HG02798 (cell line): ENCODE data around the gene TAS1R1.
"Not testable (repeated sequence)": the region's sequence is repeated elsewhere in the genome, so short reads cannot be mapped to it uniquely, and the experiment has no call there.

Experiments
- ATAC-seq: cut with Tn5 transposase; IDR thresholded peaks from one replicate; pipeline ENCODE4 v1.9.1; 2021; ENCODE audit warnings: mild to moderate bottlenecking; ENCODE audit not compliant: unreplicated experiment, poor library complexity

TAS1R1 gene

GRCh38 chr1:6587261-6588005, 32.3 kb downstream of the TAS1R1 start:
- no peak for ATAC-seq

DNA sequence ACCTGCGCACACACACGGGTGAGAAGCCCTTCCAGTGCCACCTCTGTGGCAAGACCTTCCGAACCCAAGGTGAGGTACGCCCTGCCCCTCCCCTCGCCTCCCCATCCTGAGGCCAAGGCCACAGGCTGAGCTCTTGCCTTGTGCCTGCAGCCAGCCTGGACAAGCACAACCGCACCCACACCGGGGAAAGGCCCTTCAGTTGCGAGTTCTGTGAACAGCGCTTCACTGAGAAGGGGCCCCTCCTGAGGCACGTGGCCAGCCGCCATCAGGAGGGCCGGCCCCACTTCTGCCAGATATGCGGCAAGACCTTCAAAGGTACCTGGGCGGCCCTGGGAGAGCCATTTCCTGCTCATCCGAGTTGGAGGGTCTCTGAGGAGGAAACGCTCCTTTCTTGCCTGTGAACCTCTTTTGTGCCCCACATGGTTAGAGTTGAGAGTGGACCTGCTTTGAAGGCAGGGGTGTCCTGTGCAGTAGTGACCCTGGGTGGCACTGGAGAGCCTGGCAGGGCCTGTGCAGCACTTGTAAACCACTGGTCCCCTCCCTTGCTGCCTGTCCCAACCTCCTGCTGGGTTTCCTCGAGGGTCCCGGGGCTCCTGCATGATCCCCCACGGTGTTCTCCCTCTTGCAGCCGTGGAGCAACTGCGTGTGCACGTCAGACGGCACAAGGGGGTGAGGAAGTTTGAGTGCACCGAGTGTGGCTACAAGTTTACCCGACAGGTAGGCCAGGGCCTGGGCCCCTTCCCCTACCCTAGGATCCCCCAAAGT, 33.2 kb downstream of the TAS1R1 start:
- ATAC-seq = no peak

GRCh38 chr1:6588893-6589520, 33.9 kb downstream of the TAS1R1 start:
- no peak for ATAC-seq

DNA sequence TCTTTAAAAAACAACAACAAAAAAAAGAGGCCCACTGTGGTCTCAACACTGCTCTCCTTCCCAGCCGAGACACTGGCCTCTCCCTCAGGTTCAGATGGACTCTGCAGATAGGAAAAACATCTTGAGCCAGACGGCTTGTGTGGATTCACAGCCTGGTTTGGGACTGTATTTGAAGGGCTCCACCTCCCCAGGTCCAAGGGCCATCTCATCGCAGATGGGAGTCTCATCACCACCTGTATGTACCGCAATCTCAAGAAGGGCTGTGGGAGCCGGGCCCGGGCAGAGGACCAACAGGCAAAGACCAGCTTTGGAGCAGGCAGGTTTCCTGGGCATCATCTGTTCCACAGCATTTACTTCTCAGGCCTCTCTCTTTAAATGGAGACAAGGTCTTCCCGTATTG, 34.9 kb downstream of the TAS1R1 start:
- no peak for ATAC-seq

DNA sequence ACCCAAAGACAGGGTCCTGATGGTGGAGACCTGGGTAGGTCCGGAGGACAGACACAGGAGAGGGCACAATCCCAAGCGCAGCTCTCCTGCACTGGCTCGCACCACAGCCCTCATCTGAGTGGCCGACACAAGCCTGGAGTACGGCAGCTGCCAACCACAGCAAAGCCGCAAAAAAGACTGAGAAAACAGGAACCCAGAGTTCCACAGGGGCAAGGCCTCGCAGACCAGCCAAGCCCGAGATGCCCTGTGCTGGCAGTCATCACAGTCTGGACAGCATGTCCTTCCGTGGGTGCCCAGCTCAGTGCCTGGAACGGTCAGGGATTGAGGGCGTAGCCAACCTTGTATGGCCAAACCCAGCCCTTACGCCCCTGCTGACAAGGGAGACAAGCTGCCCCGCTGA, 36.1 kb downstream of the TAS1R1 start:
- no peak for ATAC-seq

DNA sequence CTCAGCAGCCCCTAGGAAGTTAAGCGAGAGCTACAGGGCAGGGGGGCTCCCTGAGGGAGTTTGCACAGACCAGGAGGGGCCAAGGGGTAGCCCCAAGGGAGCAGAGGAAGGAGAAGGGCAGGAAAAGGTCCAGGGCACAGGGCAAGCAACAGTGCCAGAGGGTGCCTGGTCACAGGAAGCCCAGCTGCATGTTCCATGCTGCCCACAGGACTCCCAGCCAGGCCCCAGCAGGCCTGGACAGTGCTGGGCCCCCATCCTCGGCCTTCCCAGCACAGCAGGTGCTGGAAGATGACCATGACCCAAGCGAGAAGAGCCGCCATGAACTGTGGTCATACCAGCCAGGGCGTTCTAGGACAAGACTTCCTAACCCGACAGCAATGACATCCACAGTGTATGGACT, 36.5 kb downstream of the TAS1R1 start:
- no peak for ATAC-seq

DNA sequence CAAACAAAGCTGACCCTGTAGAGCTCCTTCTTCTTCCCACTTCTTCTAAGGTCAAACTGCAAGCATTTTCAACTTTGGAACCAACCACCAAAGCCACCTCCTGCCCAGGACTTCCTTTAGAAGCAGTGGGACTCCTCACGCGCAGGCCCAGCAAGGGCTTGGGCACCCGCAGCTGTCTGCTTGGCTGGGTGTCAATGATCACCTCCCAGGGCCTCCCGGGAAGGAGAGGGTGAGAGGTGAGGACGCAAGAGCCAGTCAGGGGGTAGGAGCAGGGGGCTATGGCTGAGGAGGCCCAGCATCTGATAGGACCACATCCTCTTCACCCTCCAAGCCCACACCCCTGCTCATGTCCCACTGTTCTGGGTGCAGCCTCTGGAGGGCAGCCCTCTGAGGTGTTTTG, 37.3 kb downstream of the TAS1R1 start:
- no peak for ATAC-seq

GRCh38 chr1:6592865-6593593, 37.9 kb downstream of the TAS1R1 start:
- no peak for ATAC-seq

DNA sequence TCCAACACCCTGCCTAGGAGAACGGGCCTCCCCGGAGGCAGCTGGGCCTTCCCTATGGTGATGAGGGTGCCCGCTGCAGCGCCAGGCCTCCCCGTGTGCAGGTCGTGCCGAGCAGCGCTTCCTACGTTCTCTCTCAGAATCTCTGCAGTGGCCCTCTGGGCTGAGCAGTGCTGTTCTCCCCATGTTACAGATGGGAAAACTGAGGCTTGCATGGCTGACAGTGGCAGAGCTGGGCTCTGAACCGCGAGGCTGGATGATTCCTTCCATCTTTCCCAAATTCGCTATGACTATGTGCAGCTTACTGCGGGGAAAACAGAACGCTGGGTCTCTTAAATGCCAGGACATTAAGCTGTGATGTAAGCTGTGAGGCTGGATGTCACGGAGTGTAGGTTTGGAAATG, 38.7 kb downstream of the TAS1R1 start:
- no peak for ATAC-seq

DNA sequence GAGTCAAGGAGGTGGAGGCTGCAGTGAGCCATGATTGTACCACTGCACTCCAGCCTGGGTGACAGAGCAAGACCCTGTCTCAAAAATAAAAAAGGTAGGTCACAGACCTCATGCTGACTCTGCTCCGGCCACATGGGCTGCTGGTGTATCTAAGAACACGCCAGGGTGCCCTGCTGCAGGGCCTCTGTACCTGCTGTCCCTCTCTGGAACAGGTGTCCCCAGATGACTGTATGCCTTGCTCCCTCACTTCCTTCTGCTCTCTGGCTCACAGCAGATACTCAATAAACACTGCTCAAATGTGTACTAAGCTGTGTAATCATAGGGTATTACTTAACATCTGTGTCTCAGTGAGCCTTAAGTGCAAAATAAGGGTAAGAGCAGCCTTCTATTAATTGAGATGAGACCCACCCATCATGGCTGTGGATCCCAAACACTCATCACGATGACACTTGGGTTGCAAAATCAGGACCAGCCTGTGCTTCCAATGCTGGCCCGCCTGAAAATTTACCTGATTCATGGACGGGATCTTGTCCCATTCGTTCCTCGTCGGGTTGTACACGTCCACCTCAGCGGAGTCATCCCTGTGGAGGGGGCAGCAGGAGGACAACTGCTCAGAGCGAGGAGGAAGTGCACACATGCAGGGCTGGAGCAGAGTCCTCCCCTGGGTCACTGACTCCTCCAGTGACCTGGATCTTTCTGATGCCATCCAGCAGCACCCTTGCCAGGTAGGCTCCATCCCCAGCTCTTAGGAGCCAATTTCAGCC, 40.1 kb downstream of the TAS1R1 start:
- ATAC-seq = no peak

DNA sequence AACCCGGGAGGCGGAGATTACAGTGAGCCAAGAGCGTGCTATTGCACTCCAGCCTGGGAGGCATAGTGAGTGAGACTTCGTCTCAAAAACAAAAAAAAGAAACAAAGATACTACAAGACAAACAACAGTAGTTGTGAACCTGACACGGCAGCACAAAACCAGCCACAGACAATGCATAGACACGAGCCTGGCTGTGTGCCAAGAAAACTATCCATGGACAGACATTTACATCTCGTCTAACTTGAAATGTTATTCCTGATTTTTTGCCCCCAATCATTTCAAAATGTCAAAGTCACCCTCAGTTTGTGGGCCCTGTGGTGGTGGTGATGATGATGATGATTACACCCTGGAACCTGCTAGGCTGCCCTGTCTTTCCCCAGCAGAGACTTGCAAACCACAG, 41.2 kb downstream of the TAS1R1 start:
- no peak for ATAC-seq

DNA sequence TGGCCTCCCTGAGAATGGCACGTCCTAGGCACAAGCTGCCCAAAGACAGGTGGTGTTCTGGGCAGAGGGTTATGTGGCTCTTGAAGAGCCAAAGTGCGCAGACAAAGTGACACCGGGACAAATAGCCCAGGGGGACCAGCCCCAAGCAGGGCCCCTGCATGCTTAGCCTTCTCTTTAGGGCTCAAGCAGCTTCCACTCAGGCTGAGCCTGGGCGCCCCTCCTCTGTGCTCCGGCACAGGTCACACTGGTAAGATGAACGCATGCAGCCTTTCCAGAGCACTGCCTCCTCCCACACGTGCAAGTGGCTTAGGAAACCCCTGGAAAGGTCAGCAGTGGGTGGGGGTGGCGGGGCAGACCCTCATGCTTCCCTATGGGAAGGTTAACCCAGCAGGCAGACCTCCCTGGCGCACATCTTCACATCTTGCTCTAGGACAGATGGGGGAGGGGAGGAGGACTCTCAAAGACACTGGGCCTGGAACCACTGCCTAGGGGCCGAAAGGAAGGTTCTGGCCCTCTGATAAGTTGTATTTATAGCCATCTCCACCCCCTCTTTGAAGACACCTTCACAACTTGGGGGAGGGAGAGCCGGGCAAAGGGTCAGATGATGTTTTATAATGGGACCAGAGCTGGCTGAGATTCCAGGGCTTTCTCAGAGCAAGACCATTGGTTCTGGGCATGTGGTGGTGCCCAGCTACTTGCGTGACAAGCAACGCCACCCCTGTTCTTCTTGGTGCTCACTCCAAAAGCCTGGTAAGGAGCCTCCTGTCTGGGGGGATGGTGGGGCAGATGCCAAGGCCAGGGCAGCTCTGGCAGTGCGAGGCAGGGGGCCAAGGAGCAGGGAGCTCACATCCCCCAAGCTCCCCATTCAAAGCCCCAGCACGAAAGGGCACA, 42.0 kb downstream of the TAS1R1 start:
- ATAC-seq = no peak

DNA sequence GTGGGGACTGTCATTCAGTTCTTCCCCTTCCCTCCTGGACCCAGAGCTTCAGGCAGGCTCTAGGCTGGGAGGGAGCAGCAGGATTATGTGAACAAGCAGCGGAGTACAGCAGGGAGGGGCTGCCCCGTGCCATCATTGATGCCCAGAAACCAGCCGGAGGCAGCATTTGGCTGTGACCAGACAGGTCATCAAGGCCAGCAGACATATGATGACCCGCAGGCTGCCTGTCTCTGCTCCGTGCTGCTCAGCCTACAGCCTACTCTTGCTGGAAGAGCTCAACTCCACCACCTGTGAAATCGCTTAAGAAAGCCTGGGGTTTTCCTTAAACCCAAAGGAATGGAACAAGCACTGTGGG, 42.6 kb downstream of the TAS1R1 start:
- ATAC-seq = no peak

GRCh38 chr1:6599141-6599975, 44.3 kb downstream of the TAS1R1 start:
- no peak for ATAC-seq

- ATAC-seq = not testable (repeated sequence)
These were observed 44.9 kb downstream of the TAS1R1 start for GRCh38 chr1:6599991-6600390.

DNA sequence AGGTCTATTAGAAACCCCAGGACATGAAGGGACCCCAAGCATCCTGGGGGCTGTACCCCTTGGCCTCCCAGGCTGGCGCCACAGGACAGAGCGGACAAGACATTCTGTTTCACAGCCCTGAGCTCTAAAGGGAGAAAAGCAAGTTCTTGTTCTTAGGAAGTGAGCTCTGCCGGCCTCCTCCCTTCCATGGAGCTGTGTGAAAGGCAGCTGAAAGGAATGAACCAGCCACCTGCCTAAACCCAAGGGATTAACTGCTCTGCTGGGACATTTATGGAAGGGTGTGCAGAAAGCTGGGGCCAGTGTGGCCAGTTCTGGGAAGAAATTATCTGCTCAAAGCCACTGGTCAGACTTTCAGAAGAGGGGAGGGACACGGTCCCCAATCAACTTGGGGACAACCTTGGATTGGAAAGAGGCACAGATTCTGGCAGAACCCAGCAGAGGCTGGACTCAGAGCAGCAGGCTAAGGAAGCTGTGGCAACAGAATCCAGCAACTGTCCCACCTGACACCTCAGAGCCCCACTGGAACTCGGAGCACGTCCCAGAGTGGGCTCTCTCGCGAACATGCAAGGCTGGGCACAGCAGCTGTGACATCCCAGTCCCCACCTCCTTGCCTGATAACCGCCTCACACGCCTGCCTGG, 45.4 kb downstream of the TAS1R1 start:
- peak; percentile 1 for ATAC-seq

GRCh38 chr1:6601049-6601922, 46.2 kb downstream of the TAS1R1 start:
- ATAC-seq = peak; percentile 32
